HCT116 (cell line): ENCODE results near the gene KICS2. TPM values are rescaled to one million over a fixed set of nuclear protein-coding genes. Genes with fewer than 3 reads are reported as not detected.

ENCODE experiments used
- ATAC-seq: fragments of 200-7000 bp; cut with Tn5 transposase; 2 replicates; pipeline ENCODE4 v1.9.1; 2020; ENCODE audit warnings: mild to moderate bottlenecking, moderate library complexity
- BruUV-seq: library from RNA; stranded (reverse); fragments of 400-500 nt; replicated peaks from 2 replicates; lab custom pipeline; 2021; lab: Mats Ljungman, UMichigan
- CTCF ChIA-PET: fragments of 300-600 bp; sonication (Branson Sonifier 250); formaldehyde crosslinking; loops from one replicate; lab custom pipeline; 2021; ENCODE audit warnings: antibody characterized with exemption; lab: Charles Lee
- POLR2A ChIA-PET: fragments of 300-600, 350-600 bp; sonication (Branson Sonifier 250); formaldehyde crosslinking; loops from one replicate; lab custom pipeline; 2021; ENCODE audit warnings: antibody characterized with exemption; lab: Charles Lee
- RAD21 ChIA-PET, 2 experiments: fragments of 300-600 bp; sonication (Branson Sonifier 250); formaldehyde crosslinking; loops; one replicate each; lab custom pipeline; 2023; ENCODE audit warnings: low total read pairs in 2 of 2; ENCODE audit not compliant: uncharacterized antibody in 2 of 2, unreplicated experiment in 2 of 2, low non-redundant PET in 1 of 2; lab: Charles Lee
- DNase-seq: peaks from one replicate; pipeline ENCODE4 v3.0.0-alpha.2; 2010; ENCODE audit warnings: low read depth, low spot score
- H2AFZ ChIP-seq: fragments of 200-600 bp; shearing (Covaris generic), sonication (generic); 2 replicates; pipeline ENCODE4 v1.6.1; 2017; ENCODE audit warnings: low read depth, mixed run types, mixed read lengths, antibody characterized with exemption, low read length; ENCODE audit not compliant: poor library complexity, severe bottlenecking
- H3K27ac ChIP-seq: 2 replicates; pipeline ENCODE4 v1.5.1; 2012; ENCODE audit warnings: low read depth, low read length
- H3K27me3 ChIP-seq: fragments of 200-600 bp; sonication (generic); 2 replicates; pipeline ENCODE4 v1.6.1; 2016; ENCODE audit warnings: mixed run types, low read length, mixed read lengths; ENCODE audit not compliant: insufficient read depth
- H3K36me3 ChIP-seq, 2 experiments: fragments of 200-500 bp in 1 of 2; fragments of 200-600 bp in 1 of 2; sonication (Bioruptor generic) in 1 of 2; sonication (generic) in 1 of 2; 2 replicates each; pipeline versions ENCODE4 v1.5.1 to v1.6.1; 2014 to 2016; ENCODE audit warnings: low read length in 2 of 2, inconsistent platforms in 1 of 2, mixed read lengths in 1 of 2, mixed run types in 1 of 2; ENCODE audit not compliant: insufficient read depth in 2 of 2, control insufficient read depth in 1 of 2
- H3K4me1 ChIP-seq, 2 experiments: fragments of 200-600 bp in 1 of 2; sonication (generic) in 1 of 2; 2 replicates each; pipeline versions ENCODE4 v1.5.1 to v1.6.1; 2012 to 2017; ENCODE audit warnings: low read length in 2 of 2, inconsistent platforms in 1 of 2, mild to moderate bottlenecking in 1 of 2, mixed read lengths in 1 of 2, mixed run types in 1 of 2, moderate library complexity in 1 of 2; ENCODE audit not compliant: insufficient read depth in 2 of 2, control insufficient read depth in 1 of 2
- H3K4me2 ChIP-seq: fragments of 200-600 bp; sonication (generic); 2 replicates; pipeline ENCODE4 v1.6.1; 2017; ENCODE audit warnings: mixed run types, low read length, mixed read lengths
- H3K4me3 ChIP-seq, 2 experiments: fragments of 200-600 bp in 1 of 2; sonication (generic) in 1 of 2; replicated peaks in 1 of 2; 2 replicates each; pipeline ENCODE4 v1.5.1; 2011 to 2016; ENCODE audit warnings: low read length in 2 of 2, control low read depth in 1 of 2, low read depth in 1 of 2, mild to moderate bottlenecking in 1 of 2, mixed read lengths in 1 of 2, mixed run types in 1 of 2
- H3K79me2 ChIP-seq: fragments of 200-600 bp; sonication (generic); 2 replicates; pipeline ENCODE4 v1.6.1; 2017; ENCODE audit warnings: mild to moderate bottlenecking, mixed run types, low read length, moderate library complexity, mixed read lengths; ENCODE audit not compliant: insufficient read depth
- H3K9ac ChIP-seq: fragments of 200-600 bp; sonication (generic); 2 replicates; pipeline ENCODE4 v1.6.1; 2016; ENCODE audit warnings: low read length, mixed read lengths
- H3K9me2 ChIP-seq: fragments of 200-600 bp; sonication (generic), shearing (Covaris generic); 2 replicates; pipeline ENCODE4 v1.6.1; 2017; ENCODE audit warnings: mixed run types, mild to moderate bottlenecking, moderate library complexity; ENCODE audit not compliant: insufficient read depth
- H3K9me3 ChIP-seq, 2 experiments: fragments of 200-500 bp in 1 of 2; fragments of 200-600 bp in 1 of 2; sonication (Bioruptor generic) in 1 of 2; sonication (generic) in 1 of 2; 2 replicates each; pipeline ENCODE4 v1.6.1; 2014 to 2017; ENCODE audit warnings: low read length in 2 of 2, mixed read lengths in 2 of 2, inconsistent platforms in 1 of 2, low read depth in 1 of 2, mild to moderate bottlenecking in 1 of 2, mixed run types in 1 of 2, moderate library complexity in 1 of 2; ENCODE audit not compliant: control insufficient read depth in 1 of 2, insufficient read depth in 1 of 2
- H4K20me1 ChIP-seq: fragments of 200-600 bp; sonication (generic), shearing (Covaris generic); 2 replicates; pipeline ENCODE4 v1.6.1; 2017; ENCODE audit warnings: mixed run types, mild to moderate bottlenecking, moderate library complexity; ENCODE audit not compliant: insufficient read depth
- ELF1 ChIP-seq: IDR thresholded peaks from 2 replicates; pipeline ENCODE4 v1.6.1; 2012; ENCODE audit warnings: low read depth, borderline replicate concordance
- RAD21 ChIP-seq: IDR thresholded peaks from 2 replicates; pipeline ENCODE4 v1.6.1; 2012; ENCODE audit warnings: low read depth, mild to moderate bottlenecking
- SRF ChIP-seq: IDR thresholded peaks from 2 replicates; pipeline ENCODE4 v1.6.1; 2012; ENCODE audit warnings: low read depth
- TCF7L2 ChIP-seq: IDR thresholded peaks from 2 replicates; pipeline ENCODE4 v1.7.0; 2011; ENCODE audit warnings: borderline replicate concordance, inconsistent platforms; ENCODE audit not compliant: insufficient read depth, insufficient read length; ENCODE audit errors: extremely low read depth
- ZBTB33 ChIP-seq: IDR thresholded peaks from 2 replicates; pipeline ENCODE4 v1.6.1; 2011; ENCODE audit warnings: mild to moderate bottlenecking, low read length, moderate library complexity; ENCODE audit not compliant: insufficient replicate concordance; ENCODE audit errors: extremely low read depth
- intact Hi-C: fragments of 100-400 bp; cut with micrococcal nuclease; formaldehyde crosslinking; loops from 2 replicates; pipeline ENCODE4 v1.10.0; 2022
- total RNA-seq: library from RNA; stranded (reverse); gene quantifications from one replicate; pipeline ENCODE4 v1.2.1, GENCODE V29; 2021; ENCODE audit not compliant: unreplicated experiment

The KICS2 gene
- total RNA-seq, 1 experiment from 2014 or later = 18.1 TPM

- ChIA-PET RAD21 (no interaction called here), CTCF (interaction anchor here (1.1 kb wide), 1 partner anchor 380 kb away, joined by 3 read pairs; no protein-coding TSS in a partner anchor), POLR2A (no interaction called here)
- no peak overlapping the region for H3K4me3 ChIP-seq
- TF ChIP-seq RAD21 (no peak), ELF1 (no peak), ZBTB33 (no peak), TCF7L2 (no peak)
- H2AFZ ChIP-seq = no peak overlapping the region
- no peaks in the 10 kb centered on the region for H4K20me1 ChIP-seq
- intact Hi-C loops = loop anchor here (10.0 kb wide), 1 partner anchor 305 kb away; no protein-coding TSS in a partner anchor
- H3K27me3 ChIP-seq = no peaks in the 10 kb centered on the region
- H3K9ac ChIP-seq = no peak overlapping the region
- no TSS peak for BruUV-seq
- peaks cover 25% of the 10 kb centered on the region for H3K79me2 ChIP-seq
- no peaks in the 10 kb centered on the region for H3K9me2 ChIP-seq
- peaks cover 0 to 15% of the 10 kb centered on the region in 2 experiments; a peak in 2 of 4 replicates for H3K4me1 ChIP-seq
- ATAC-seq (no peak), DNase-seq (no peak)
- no peak overlapping the region for H3K4me2 ChIP-seq
- H3K36me3 ChIP-seq = no peaks in the 10 kb centered on the region; a peak in 1 of 4 replicates
- no peak overlapping the region for H3K27ac ChIP-seq
- no peaks in the 10 kb centered on the region for H3K9me3 ChIP-seq
Measured at GRCh38 chr12:64220046-64220445, 2.0 kb downstream of the KICS2 start.

- ATAC-seq (no peak), DNase-seq (no peak)
- H2AFZ ChIP-seq = no peak overlapping the region
- CTCF ChIA-PET = no interaction called here
- no peak overlapping the region for H3K4me2 ChIP-seq
- no TSS peak for BruUV-seq
- peaks cover 25% of the 10 kb centered on the region for H3K79me2 ChIP-seq
- H3K4me1 ChIP-seq = peaks cover 0 to 15% of the 10 kb centered on the region in 2 experiments; a peak in 2 of 4 replicates
- intact Hi-C loops = no loop called here
- no peak overlapping the region for H3K27ac ChIP-seq
- H3K9me2 ChIP-seq = no peaks in the 10 kb centered on the region
- H4K20me1 ChIP-seq = no peaks in the 10 kb centered on the region
- POLR2A ChIA-PET = no interaction called here
- RAD21 ChIA-PET = no interaction called here
- no peaks in the 10 kb centered on the region for H3K27me3 ChIP-seq
- no peak overlapping the region for H3K4me3 ChIP-seq
- H3K36me3 ChIP-seq = no peaks in the 10 kb centered on the region; a peak in 1 of 4 replicates
- TF ChIP-seq SRF = no peak
- H3K9ac ChIP-seq = no peak overlapping the region
- no peaks in the 10 kb centered on the region for H3K9me3 ChIP-seq
Measured at GRCh38 chr12:64219145-64219544, 3.0 kb downstream of the KICS2 start.
